HEK293 (cell line): ENCODE results near the gene SBNO2.

Experiments used
- PATZ1 ChIP-seq: fragments of 450-650 bp; formaldehyde crosslinking; IDR thresholded peaks from 2 replicates; pipeline ENCODE4 v1.5.1; 2016; ENCODE audit warnings: missing biosample characterization, missing genetic modification characterization
- ZNF112 ChIP-seq: fragments of 450-650 bp; formaldehyde crosslinking; IDR thresholded peaks from 2 replicates; pipeline ENCODE4 v1.5.0; 2017; ENCODE audit warnings: missing biosample characterization, missing genetic modification characterization
- TF ChIP-seq, protein P1 (sequence below): fragments of 450-650 bp; formaldehyde crosslinking; IDR thresholded peaks from 2 replicates; pipeline ENCODE4 v1.5.1; 2016; ENCODE audit warnings: missing biosample characterization, missing genetic modification characterization

DNA sequence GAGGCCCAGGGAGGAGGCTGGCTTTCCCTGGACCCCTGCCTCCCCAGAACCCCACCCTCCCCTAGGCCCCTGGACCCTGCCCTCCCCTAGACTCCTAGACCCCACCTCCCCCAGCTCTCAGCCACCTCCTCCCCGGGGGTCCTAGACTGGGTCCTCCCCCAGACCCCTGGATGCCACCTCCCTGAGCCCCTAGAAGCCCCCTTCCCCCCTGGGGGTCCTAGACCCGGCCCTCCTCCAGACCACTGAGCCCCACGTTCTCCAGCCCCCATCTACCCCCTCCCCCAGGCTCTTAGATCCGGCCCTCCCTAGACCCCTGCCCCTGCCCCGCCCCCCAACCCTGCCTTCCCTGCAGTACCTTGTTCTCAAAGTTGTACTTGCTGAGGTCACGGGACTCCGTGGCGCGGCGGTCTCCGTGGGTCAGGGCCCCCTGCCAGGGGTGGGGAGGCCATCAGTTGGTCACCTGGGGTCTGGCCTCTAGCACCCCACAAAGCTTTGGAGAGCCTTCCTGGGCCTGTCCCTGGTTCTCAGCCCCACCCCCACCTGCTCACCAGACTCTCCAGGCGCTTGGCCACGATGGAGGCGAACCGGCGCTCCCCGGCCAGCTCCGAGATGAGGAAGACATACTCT lies 62.3 kb downstream of the SBNO2 start:
- TF ChIP-seq ZNF112 (tag by site-specific recombination): no peak
- no peak for TF ChIP-seq PATZ1 (tag by site-specific recombination)
- TF ChIP-seq, protein P1, sequence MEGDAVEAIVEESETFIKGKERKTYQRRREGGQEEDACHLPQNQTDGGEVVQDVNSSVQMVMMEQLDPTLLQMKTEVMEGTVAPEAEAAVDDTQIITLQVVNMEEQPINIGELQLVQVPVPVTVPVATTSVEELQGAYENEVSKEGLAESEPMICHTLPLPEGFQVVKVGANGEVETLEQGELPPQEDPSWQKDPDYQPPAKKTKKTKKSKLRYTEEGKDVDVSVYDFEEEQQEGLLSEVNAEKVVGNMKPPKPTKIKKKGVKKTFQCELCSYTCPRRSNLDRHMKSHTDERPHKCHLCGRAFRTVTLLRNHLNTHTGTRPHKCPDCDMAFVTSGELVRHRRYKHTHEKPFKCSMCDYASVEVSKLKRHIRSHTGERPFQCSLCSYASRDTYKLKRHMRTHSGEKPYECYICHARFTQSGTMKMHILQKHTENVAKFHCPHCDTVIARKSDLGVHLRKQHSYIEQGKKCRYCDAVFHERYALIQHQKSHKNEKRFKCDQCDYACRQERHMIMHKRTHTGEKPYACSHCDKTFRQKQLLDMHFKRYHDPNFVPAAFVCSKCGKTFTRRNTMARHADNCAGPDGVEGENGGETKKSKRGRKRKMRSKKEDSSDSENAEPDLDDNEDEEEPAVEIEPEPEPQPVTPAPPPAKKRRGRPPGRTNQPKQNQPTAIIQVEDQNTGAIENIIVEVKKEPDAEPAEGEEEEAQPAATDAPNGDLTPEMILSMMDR (tag by site-specific recombination): no peak
